Activated T-helper 1 cell treated with Interleukin-2 at 50 U/mL for 16 hours (primary cell): ENCODE data around the gene MMP20.

Experiments used
- DNase-seq: peaks from one replicate; pipeline ENCODE4 v3.0.0-alpha.2; 2020; ENCODE audit warnings: low read depth

The MMP20 gene

GRCh38 chr11:102559839-102560238, 65.3 kb downstream of the MMP20 start:
- no peak for DNase-seq

DNA sequence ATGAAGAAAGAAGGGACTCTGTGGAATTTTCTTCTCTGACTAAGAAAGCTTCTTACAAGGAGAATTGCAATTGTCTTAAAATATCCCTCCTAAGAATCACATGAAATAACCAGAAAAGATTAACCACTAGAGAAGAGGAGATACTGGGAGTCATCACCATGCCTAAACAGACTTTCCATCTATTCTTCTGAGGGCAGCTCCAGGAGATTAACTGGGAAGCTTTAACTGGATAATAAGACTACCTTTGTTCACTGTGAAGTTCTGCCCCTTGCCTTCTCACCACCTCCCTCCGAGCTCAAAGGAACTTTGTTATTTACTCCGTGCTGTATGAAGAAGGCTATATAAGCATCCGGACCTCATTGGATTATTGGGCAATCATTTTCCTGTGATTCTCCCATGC, 70.0 kb downstream of the MMP20 start:
- DNase-seq = no peak

GRCh38 chr11:102553835-102554282, 71.3 kb downstream of the MMP20 start:
- DNase-seq = no peak

- no peak for DNase-seq
These were observed 72.5 kb downstream of the MMP20 start for GRCh38 chr11:102552447-102553194.

- DNase-seq = no peak
These were observed 73.1 kb downstream of the MMP20 start for GRCh38 chr11:102552020-102552419.

- no peak for DNase-seq
These were observed 73.9 kb downstream of the MMP20 start for GRCh38 chr11:102551169-102551781.

DNA sequence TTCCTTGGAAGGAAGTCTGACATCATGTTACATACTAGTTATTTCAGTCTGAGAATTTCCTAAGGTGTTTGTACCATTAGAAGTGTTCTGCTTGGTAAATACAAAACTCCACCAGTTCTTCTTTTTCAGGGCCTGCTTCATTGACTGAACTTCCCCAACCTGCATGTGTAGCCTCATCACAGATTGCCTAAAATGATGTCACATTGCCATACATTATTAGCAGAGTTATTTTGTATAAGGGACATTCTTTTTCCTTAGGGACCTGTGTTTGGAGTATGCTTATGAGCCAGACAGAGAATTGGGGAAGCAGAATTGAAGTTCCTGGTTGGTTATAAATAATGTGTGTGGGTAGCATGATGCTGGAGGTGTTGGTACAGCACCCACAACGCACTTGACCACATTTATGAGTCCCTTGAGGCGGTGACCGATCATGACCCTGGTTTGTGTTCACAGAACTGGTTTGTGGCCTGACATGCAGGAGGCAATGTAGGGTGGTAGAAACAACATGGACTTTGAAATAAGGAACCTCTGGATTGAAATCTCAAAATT, 78.1 kb downstream of the MMP20 start:
- DNase-seq = no peak

DNA sequence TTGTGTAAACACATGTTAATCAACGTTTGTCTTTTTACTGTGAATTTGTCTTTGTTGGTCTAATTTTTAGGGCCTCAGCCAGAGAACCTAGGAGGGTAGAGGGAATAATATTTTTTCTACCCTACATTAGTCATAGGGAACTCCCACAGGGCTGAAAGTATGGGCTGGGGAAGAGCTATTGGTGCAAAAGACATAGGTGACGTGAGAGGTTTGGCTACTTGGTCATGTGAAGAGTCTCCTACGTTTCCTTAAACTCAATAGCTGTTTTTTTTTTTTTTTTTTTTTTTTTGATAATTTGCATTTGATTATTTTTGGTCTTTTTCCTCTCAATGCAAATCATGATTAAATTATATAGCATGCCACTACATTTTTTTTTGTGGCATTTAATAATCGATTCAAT, 78.7 kb downstream of the MMP20 start:
- DNase-seq = no peak

GRCh38 chr11:102545701-102546100, 79.4 kb downstream of the MMP20 start:
- no peak for DNase-seq

DNA sequence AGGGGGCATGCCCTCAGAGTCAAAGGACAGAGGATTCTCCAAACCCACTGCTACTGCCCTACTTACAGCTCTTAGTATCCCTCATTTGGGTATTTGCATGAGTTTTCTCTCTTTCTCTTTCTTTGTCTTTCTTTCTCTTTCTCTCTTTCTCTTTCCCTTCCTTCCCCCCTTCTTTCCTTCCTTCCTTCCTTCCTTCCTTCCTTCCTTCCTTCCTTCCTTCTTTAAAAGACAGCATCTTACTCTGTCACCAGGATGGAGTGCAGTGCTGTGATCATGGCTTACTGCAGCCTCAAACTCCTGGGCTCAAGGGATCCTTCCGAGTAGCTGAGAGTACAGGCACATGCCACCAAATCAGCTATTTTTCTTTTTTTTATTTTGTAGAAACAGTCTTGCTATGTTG, 80.5 kb downstream of the MMP20 start:
- DNase-seq = no peak

DNA sequence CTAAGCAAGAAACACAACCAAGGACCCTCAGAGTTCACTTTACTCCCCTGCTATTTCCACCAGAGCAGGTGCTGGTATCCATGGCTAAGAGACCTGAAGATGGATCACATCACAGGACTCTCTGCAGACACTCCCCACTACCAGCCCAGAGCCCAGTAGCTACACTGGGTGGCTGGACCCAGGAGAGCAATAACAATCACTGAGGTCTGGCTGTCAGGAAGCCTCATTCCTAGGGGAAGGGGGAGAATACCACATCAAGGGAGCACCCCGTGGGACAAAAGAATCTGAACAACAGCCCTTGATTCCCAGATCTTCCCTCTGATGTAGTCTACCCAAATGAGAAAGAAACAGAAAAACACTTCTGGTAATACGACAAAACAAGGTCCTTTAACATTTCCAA, 85.6 kb downstream of the MMP20 start:
- DNase-seq = no peak

GRCh38 chr11:102538932-102539331, 86.2 kb downstream of the MMP20 start:
- no peak for DNase-seq

GRCh38 chr11:102534261-102534872, 90.8 kb downstream of the MMP20 start:
- DNase-seq = no peak

- no peak for DNase-seq
These were observed 94.6 kb downstream of the MMP20 start, which contains the start of gene MMP7 for GRCh38 chr11:102530558-102530957. TSS of gene MMP7 (minus strand) at chr11:102530747. CDS start at chr11:102530700, 47 bp downstream.

DNA sequence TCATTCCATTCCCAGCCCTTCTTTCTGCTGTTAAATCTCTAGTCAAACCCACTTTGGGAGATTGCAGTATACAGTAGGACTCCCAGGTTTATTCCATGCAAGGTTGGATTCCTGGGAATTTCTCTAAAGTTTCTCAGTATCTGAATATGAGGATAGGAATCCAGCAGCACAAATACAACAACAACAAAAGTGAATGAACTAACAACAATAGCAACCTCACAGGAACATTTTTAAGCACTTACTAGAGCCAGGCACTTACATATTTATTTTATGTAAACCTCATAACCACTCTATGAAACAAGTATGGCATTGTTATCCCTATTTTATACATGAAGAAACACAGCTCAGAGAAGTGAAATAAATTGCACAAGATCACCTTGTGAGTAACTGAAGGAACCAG, 96.5 kb downstream of the MMP20 start:
- no peak for DNase-seq

DNA sequence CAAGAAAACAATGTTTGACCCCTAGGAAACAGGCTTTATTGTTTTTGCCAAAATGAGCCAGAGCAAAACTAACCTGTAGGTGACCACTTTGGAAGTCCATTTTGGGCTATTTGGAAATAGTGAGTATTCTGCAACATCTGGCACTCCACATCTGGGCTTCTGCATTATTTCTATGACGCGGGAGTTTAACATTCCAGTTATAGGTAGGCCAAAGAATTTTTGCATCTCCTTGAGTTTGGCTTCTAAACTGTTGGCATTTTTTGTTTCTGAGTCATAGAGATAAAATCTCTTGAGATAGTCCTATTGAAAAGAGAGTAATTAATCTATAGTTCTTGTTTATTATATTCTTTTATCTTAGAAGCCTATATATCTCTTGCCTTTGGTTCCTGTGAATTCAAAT, 97.4 kb downstream of the MMP20 start:
- DNase-seq = no peak

DNA sequence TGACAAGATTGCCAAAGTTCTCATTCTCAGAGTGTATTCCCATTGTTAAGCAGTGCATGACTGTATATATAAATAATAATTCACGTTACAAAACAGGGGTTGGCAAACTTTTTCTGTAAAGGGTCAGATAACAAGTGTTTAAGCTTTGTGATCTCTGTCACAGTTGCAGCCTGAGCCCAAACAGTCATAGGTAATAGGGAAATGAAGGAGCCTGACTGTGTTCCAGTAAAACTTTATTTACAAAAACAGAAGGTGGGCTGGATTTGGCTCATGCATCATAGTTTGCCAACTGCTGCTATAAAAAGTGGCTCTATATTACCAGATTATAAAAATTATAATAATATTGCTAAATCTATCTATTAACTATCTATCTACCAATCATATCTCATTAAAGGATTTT, 98.1 kb downstream of the MMP20 start:
- no peak for DNase-seq
